NCI-H2227 treated with DMSO at 0.1 percent for 48 hours (cell line): ENCODE data around the gene KRTAP10-10.
"Not testable (repeated sequence)": the region's sequence is repeated elsewhere in the genome, so short reads cannot be mapped to it uniquely, and the experiment has no call there.

Experiments
- DNase-seq: peaks from one replicate; lab custom pipeline; 2025; lab: John Stamatoyannopoulos, UW

KRTAP10-10 gene

DNA sequence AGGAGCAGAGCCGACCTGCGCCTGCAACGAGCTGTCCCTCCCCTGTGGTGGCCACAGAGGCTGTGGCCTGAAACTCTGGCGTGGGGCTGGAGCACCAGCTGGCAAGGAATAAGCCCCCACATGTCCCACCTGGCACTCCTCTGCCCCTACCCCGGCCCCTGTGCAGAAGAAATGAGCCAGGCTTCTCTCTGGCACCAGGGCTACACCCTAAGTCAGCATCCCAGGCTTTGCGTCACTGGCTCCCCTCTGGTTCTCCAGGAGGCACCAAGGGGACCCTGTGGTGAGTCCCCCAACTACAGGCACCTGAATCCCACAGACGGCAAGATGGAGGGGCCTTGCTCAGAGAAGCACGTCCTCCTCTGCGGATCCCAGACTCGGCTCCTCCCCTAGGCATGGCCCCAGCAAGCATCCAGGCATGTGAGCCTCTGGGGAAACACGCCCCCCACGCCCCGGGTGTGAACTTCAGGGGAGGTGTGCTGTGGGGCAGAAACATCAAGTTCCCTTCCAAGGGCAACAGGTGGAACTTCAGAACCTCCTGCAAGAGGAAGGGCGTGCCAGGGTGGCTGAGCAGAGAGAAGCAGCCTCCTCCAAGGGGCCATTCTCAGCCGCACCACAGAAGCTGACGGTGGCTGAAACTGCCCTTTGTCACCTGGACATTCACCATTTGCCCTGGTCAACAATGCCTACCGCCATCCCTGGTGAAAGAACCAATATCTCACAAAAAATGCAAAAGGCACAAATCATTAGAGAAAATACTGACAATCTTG, 33.9 kb upstream of the KRTAP10-10 start:
- no peak for DNase-seq

DNA sequence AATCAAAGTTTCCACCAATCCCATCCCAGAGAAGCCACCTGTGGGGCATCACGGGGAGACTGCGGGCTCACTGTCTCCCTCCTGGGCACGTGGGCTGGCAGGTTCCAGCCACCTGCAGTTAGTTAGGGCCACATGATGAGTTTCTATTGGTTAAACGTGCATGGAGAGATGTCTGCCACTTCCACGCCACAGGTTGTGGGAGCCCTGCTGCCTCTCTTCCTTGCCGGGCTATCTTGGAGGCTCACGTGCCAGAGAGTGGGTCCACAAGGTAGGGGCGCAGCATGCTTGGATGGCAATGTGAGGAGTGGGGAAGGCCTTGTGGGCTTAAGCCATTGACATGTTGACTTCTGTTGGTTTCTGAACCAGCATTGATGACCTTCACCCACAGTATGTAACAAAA, 33.2 kb upstream of the KRTAP10-10 start:
- DNase-seq, result no peak

DNA sequence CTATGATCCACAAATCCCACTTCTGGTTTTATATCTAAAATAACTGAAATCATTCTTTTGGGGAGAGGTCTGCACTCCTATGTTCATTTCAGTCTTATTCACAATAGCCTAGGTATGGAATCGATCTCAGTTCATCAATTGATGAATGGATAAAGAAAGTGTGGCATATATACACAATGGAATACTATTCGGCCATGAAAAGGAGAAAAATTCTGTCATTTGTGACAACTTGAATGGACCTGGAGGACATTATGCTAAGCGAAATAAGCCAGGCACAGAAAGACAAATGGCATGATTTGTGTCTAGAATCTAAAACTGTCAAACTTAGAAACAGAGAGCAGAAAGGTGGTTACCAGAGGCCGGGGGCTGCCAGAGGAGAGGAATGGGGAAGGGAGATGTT, 30.7 kb upstream of the KRTAP10-10 start:
- no peak for DNase-seq

DNA sequence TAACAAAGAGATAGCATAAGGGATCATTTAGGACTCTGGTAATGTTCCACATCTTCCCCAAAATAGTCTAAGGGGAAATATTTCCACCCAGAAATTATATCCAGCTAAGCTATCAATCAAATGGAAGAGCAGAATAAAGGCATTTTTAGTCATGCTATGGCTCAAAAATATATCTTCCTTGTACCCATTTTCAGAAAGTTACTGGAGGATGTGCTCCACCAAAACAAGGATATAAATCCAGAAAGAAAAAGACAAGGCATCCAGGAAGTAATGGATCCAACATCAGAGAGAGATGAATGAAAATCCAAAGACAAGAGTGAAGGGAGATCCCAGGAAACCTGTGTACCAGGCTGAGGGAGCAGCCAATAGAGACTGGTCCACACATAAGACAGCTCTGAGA, 28.0 kb upstream of the KRTAP10-10 start:
- DNase-seq, result no peak

DNA sequence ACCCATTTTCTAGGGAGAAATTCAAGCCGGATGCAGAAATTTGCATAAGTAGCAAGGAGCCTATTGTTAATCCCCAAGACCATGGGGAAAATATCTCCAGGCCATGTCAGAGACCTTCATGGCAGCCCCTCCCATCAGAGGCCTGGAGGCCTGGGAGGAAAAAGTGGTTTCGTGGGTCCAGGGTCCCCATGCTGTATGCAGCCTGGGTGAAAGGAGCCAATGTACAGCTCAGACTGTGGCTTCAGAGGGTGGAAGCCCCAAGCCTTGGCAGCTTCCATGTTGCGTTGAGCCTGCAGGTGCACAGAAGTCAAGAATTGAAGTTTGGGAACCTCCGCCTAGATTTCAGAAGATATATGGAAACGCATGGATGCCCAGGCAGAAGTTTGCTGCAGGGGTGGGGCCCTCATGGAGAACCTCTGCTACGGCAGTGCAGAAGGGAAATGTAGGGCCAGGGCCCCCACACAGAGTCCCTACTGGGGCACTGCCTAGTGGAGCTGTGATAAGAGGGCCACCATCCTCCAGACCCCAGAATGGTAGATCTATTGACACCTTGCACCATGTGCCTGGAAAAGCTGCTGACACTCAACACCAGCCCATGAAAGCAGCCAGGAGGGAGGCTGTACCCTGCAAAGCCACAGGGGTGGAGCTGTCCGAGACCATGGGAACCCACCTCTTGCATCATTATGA, 26.9 kb upstream of the KRTAP10-10 start:
- not testable (repeated sequence) for DNase-seq

DNA sequence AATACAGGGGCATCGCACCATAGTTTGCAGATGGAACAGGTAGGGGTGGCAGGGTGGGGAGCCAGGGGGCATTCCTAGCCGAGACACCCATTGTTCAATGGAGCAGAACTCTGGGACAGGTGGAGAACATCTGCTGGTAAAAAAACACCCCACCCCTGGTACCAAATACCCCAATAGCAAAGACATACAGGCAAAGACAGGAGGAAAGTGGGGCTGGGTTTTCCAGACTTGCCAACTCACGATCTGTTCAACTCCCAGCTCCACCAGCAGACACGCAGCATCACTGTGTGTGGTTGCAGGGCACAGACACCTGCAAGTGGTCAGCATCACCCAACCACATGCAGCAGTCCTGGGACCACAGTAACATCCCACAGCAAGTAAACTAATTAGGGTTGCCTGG, 25.6 kb upstream of the KRTAP10-10 start:
- DNase-seq, result no peak

DNA sequence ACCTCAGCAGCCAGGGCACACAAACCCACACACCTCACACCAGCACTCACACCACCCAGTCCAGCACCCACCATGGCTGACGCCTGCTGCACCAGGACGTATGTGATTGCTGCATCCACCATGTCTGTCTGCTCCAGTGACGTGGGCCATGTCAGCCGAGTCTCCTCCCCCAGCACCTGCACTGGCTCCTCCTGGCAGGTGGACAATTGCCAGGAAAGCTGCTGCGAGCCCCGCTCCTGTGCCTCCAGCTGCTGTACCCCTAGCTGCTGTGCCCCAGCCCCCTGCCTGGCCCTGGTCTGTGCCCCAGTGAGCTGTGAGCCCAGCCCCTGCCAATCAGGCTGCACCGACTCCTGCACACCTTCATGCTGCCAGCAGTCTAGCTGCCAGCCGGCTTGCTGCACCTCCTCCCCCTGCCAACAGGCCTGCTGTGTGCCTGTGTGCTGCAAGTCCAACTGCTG, 25.1 kb upstream of the KRTAP10-10 start, which contains the start of gene KRTAP10-8:
Gene KRTAP10-8, plus strand, starts transcription at position 51 of the 458 bp plus-strand sequence. Its CDS starts 22 bp downstream, at position 73.
- DNase-seq, result no peak

DNA sequence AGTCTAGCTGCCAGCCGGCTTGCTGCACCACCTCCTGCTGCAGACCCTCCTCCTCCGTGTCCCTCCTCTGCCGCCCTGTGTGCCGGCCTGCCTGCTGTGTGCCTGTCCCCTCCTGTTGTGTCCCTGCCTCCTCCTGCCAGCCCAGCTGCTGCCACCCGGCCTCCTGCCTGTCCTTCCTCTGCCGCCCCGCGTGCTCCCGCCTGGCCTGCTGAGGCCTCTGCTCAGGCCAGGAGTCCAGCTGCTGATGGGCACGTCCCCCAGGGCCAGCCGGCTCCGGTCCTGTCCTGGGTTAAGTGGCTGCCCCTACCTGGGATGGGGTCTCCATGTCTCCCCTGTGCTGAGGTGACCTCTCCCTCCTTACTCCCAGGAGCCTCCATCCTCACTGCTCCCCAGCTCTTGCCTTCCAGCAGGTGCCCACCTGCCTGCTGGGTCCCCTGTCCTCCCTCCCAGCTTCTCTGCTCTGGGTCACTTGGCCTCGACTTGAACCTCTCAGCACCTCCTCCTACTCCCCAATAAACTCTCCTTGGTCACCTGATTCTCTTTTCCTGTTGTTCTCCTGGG, 24.4 kb upstream of the KRTAP10-10 start:
- no peak for DNase-seq

DNA sequence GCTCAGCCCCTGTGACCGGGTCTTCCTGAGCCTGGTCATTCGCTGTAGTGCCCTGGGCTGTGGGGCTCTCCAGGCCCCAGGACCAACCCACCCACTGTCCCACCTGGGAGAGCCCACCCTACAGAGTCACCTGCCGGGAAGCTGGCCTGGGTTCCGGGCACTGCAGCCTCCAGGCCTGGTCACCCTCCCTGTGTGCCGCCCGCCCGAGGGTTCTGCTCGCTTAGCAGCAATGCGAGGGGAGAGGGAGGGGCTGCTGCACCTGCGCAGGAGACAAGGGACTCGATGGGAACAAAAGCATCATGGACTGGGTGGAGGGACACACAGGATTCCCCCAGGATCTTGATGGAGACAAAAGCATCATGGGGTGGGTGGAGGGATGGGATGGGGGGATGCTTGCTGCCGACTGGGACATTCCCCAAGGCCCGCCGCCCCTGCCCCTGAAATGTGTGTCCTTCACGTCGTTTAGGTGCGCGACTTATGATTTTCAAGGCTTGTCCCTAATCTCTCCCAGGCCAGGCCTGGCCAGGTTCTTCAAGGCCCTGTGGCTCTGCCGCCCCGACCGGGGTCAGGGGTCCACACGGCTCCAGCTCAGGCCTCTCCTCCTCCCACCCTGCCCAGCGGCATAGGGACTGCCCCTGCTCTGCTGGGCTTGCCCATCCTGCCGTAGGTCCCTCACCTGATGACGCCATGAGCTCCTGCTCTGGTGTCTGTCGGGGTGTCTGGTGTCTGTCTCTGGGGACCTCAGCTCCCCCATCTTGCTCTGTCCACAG, 23.6 kb upstream of the KRTAP10-10 start:
- no peak for DNase-seq

DNA sequence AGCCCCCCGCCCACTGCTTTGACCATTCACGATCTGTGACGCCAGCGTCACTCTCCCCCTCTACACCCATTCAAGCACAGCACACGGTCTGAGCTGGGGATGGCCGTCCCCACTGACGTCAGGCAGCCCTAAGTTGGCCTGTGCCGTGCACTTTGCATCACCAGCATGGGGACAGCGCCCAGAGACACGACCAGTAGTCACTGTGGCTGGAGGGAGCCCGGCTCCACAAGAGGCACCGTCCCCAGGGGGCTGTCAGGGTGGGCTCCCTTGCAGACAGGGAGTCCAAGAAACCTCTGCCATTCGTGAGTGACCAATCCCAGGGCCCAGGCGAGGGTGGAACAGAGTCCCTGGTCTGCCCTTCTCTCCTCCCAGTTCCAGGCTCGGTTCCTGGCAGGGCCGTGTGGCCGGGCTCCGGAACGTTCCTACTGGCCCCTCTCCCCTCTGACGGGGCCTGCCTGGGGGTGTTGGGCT, 23.0 kb upstream of the KRTAP10-10 start:
- DNase-seq, result no peak

DNA sequence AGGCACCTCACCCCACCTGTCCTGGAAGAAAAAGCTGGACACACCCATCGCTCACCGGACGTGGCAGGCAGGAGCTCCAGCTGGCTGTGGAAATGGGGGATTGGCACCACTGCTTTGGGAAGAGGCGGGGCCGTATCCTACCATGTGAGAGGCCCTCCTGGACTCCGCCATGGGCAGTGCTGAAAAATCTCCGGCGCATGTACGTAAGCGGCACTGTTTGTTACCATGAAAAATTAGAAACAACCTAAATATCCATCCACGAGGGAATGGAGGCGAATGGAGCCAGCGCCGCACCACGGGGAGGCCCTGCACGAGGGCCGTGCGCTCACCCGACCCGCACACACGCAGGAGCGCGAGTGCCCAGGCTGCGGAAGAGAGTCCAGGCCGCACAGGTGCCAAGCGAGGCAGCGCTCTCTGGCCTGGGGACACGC, 22.2 kb upstream of the KRTAP10-10 start:
- DNase-seq, result no peak

DNA sequence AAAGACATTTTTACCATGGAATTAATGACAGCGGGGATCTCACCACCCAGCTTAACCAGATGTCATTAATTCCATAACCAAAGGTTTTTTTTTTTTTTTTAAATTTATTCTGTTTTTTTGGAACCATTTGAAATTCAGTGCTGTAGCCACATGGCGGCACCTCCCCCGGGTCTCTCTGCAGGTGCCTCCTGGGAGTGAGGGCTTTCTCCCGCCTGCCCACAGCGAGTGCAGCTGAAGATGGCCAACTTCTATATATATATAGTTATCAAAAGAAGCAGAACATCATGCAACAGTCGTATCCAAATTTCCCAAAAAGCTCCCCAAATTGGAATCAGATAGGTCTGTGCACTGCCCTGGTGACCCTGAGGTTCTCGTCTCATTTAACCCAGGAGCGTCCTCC, 21.7 kb upstream of the KRTAP10-10 start:
- DNase-seq, result no peak

DNA sequence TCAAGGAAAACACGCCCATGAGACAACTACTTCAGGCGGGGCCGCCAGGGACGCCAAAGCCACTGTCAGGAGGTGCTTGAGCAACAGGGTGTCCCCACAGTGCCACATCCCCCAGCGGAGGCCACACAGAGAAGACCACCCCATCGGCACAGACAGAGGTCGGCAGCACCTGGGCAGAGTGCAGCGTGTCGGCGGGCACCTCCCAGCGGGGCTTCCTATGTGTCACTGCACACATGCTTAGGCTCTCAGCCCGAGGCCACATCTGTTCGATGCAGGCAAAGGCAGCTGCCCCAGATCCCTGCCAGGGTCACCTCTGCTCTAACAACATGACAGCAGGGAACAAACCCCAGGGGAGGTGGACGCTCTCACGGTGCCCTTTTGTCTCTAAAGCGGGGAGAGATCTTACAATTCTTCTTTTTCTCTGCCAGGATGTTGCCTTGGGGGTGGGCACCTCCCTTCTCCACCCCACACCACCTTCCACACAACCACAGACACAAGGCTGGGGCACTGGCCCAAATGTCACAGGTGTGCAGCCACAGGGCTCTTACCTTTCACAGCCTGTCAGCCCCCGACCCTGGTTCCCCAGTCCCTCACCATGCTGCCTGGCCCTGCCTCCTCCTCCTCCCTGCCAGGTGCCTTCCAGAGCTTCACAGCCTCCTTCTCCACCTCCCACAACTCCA, 21.1 kb upstream of the KRTAP10-10 start:
- no peak for DNase-seq

DNA sequence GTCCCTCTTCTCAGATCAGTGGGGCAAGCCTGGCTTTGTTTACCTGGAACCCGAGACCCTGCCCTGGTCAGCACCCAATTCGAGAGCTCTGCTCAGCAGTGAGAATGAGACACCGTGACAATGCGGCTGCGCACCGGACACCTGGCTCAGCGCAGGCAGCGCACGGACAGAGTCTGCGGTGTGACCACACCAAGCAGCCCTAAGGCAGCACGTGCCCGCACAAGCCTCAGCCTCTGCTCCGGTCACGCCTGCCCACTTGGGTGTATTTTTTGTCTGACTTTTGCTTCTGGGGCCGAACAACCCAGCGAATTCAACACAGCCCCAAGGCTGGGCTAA, 20.6 kb upstream of the KRTAP10-10 start:
- DNase-seq, result no peak

DNA sequence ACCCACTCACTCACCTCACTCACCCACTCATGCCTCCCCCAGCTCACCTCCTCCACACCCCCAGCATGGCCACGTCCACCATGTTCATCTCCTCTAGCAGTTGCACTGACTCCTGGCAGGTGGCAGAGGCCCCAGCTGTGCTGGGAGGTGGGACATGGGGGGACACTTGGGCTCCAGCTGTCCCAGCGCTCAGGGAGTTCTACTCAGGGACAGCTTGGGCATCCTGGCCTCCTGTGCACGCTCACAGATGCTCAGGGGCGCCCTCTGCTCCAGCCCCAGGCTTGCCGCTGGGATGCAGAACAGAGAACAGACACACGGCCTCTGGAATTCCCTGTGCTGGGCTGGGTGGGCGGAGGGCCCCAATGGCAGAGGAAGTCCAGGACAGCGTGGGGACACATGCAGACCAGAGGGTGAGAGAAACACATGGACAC, 20.1 kb upstream of the KRTAP10-10 start:
- DNase-seq, result no peak

DNA sequence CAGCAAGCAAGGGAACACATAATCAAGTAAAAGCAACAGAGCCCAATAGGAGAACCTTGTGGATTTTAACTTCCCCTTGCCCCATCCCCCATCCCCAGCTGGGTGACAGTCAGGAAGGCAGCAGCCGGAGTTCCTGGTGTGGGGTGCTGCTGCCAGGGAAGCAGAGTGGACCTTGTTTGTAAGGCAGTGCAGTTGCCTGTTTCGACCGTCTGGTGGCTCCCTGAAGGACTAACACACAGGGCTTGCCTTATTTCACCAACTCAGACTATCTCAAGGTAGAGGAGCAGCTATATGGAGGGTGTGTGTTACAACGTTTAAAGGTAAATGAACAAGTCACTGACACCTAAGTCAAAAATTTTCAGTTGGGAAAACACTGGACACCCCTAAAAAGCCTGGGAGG, 18.7 kb upstream of the KRTAP10-10 start:
- DNase-seq, result no peak

DNA sequence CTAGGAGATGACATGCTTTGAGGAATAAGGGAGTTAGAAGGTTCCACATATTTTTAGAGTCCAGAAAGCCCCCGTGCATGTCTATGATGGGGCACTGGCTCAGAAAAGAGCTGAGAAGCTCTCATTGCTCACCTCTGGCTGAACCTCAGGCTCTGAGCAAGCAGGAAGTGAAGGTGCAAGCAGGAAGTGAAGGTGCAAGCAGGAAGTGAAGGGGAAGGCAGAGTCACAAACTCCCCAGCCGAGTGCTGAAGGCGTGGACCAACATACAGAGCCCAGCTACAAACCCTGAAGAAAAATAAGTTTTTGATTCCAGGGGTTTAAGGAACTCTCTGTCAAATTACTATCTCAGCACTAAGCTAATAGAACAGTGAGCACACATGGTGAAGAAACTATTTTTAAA, 18.2 kb upstream of the KRTAP10-10 start:
- no peak for DNase-seq

DNA sequence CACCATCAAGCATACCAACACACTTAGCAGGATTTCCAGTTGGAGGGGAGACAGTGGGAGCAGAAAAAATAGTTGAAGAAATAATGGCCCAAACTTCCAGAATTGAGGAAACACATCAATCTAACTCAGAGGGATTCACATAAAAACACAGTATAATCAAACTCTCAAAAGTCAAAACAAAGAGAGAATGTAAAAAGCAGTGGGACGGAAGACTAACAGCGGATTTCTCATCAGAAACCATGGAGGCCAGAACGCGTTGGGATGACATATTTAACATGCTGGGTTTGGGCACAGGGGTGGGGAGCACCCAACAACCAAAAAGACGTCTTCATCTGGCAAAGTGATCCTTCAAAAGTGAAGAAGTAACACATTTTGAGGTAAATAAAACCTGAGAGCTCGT, 17.3 kb upstream of the KRTAP10-10 start:
- no peak for DNase-seq

DNA sequence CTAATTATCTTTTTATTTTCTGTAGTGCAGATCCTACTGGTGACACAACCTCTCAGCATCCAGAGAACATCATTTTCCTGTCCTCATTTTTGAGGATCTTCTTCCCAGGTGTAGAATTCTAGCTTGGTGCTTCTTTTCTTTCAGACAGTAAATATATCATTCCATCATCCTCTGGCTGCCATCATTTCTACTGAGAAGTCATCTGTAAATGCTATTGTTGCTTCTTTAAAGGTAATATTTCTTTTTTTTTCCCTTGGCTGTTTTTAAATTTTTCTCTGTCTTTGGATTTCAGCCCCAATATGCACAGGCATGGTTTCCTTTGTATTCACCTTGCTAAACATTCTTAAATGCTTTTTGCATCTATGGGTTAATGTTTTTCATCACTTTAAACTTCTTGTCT, 13.6 kb upstream of the KRTAP10-10 start:
- no peak for DNase-seq

DNA sequence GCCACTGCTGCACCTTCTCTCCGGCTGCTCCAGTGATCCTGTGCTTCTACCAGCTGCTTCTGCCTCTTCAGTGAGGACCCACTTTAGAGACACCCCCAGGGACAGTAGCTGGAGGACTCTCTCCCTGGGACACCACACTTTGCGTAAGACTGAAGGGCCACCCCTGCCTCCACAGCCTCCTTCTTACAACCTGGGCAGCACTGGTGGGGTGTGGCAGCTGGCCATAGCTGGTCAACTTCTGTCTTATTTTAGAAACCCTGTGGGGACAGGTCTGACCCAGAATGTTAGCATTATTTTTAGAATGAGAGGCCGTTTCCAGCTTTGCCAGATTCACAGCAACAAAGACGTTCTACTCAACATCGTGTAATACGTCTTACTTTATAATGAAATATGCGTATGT, 11.4 kb upstream of the KRTAP10-10 start:
- DNase-seq, result no peak

DNA sequence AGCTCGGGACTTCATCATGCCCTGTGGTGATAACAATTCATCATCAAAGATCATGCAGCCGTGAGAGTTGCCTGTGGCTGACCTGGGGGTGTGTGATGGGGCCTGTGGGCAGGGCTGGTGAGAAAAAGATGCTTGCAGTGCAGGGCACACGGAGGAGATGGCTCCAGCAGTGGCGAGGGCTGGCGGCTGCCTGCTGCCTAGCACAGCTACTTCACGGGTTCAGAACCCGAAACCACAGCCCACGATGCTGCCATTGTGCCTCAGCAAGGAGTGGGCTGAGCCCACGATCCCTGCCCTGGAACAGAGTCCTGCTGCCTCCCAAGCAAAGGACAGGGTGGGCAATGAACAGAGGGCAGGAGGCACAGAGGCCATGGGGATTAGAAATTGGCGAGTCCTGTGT, 10.9 kb upstream of the KRTAP10-10 start:
- no peak for DNase-seq

DNA sequence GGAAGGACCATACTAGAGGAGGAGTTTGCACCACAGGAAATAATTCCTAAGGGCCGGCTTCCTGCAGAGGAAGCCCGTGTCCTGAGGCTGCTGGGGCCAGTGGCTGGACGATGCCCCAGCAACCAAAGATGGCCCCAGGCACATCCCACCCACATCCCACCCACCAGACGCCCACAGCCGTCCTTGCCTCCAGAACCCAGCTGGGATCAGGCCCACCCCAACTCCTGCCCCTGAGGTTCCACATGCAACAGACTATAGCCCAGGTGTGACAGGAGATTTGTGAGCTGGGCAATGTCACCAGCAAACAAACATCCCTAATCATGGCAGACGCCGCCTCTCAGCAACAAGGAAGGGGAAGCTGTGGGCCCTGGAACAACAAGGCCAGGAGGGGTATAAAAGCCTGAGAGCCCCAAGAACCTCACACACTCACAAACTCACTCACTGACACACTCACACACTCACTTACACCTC, 10.4 kb upstream of the KRTAP10-10 start, which contains the start of gene KRTAP10-9:
Gene KRTAP10-9, plus strand, starts transcription at position 421 of the 471 bp plus-strand sequence. CDS start 79 bp downstream, outside the sequence.
- DNase-seq, result no peak
